Activated CD8-positive, alpha-beta memory T cell treated with anti-CD3 and anti-CD28 coated beads, Interleukin-2, amount 50 U/mL, for 48 hours (primary cell): Measurements from ENCODE around the gene FFAR4.

Experiments
- DNase-seq: peaks from one replicate; pipeline ENCODE4 v3.0.0-alpha.2; 2020

Gene FFAR4

GRCh38 chr10:93601146-93601773 lies 34.8 kb downstream of the FFAR4 start, which contains the start of gene RBP4:
RBP4 (minus strand) TSS chr10:93601235; CDS start chr10:93601028, 207 bp downstream.
- DNase-seq = no peak

- DNase-seq = no peak
These were observed 35.3 kb downstream of the FFAR4 start for GRCh38 chr10:93601774-93602162.

- DNase-seq = no peak
These were observed 36.6 kb downstream of the FFAR4 start for GRCh38 chr10:93603023-93603422.

GRCh38 chr10:93604146-93604545 lies 37.7 kb downstream of the FFAR4 start:
- DNase-seq = no peak

GRCh38 chr10:93608421-93608820 lies 42.0 kb downstream of the FFAR4 start:
- no peak for DNase-seq

- no peak for DNase-seq
These were observed 45.8 kb downstream of the FFAR4 start, which contains the start of gene PDE6C for GRCh38 chr10:93612311-93612710. PDE6C (plus strand) TSS chr10:93612537; CDS start chr10:93612726, 189 bp downstream.

- DNase-seq = no peak
These were observed 46.7 kb downstream of the FFAR4 start for GRCh38 chr10:93613126-93613525.

- no peak for DNase-seq
These were observed 47.8 kb downstream of the FFAR4 start for GRCh38 chr10:93614101-93614825.

GRCh38 chr10:93615576-93616235 lies 49.2 kb downstream of the FFAR4 start:
- no peak for DNase-seq

- DNase-seq = no peak
These were observed 54.5 kb downstream of the FFAR4 start for GRCh38 chr10:93620925-93621324.

- no peak for DNase-seq
These were observed 56.5 kb downstream of the FFAR4 start for GRCh38 chr10:93622942-93623341.

GRCh38 chr10:93628858-93629257 lies 62.4 kb downstream of the FFAR4 start:
- DNase-seq = no peak

- no peak for DNase-seq
These were observed 63.3 kb downstream of the FFAR4 start for GRCh38 chr10:93629647-93630305.

- no peak for DNase-seq
These were observed 64.4 kb downstream of the FFAR4 start for GRCh38 chr10:93630625-93631557.
